Stimulated activated CD8-positive, alpha-beta memory T cell treated with anti-CD3 and anti-CD28 coated beads, Interleukin-7, amount 100 ng/mL, for 1 hour (primary cell): ENCODE data around the gene SPEM2.
"Not testable (repeated sequence)": the region's sequence is repeated elsewhere in the genome, so short reads cannot be mapped to it uniquely, and the experiment has no call there.

Experiments
- DNase-seq, 2 donors: peaks; one replicate each; pipeline ENCODE4 v3.0.0-alpha.2; 2020; ENCODE audit warnings: low read depth in 2 of 2

SPEM2 gene

GRCh38 chr17:7471729-7472128, 46.3 kb downstream of the SPEM2 start:
- DNase-seq = no peak

GRCh38 chr17:7474767-7475166, 49.4 kb downstream of the SPEM2 start:
- not testable (repeated sequence) for DNase-seq

GRCh38 chr17:7475764-7476422, 50.5 kb downstream of the SPEM2 start:
- DNase-seq = no peak

- DNase-seq = no peak
Measured at GRCh38 chr17:7476494-7476893, 51.1 kb downstream of the SPEM2 start.

- no peak for DNase-seq
Measured at GRCh38 chr17:7476951-7477350, 51.5 kb downstream of the SPEM2 start.
